ENCODE results near the gene MAST4. TPM values are rescaled to one million over a fixed set of nuclear protein-coding genes. Genes with fewer than 3 reads are reported as not detected.

MAST4 gene
- total RNA-seq, 2 donors from 2014 or later, result 36.8 to 45.7 TPM

GRCh38 chr5:66829826-66830225, 233.6 kb downstream of the MAST4 start:
- intact Hi-C loops (cut with DNase I), result no loop called here
- Histone ChIP-seq H3K9me3 (no peaks in the 10 kb centered on the region), H3K27me3 (replicated peaks; ENCODE audit: insufficient read depth) (no peaks in the 10 kb centered on the region), H3K4me1 (replicated peaks) (no peaks in the 10 kb centered on the region), H3K4me3 (no peak overlapping the region), H3K27ac (no peak overlapping the region), H3K36me3 (no peaks in the 10 kb centered on the region)
- TF ChIP-seq POLR2AphosphoS5 (IDR thresholded peaks at IDR 0.05) (no peak), POLR2A (IDR thresholded peaks at IDR 0.05) (no peak)
- DNase-seq (ENCODE audit: low spot score), result no peak
- WGBS, result 25% methylated on average over 2 of the region's 2 CpGs

- Histone ChIP-seq H3K27me3 (replicated peaks; ENCODE audit: insufficient read depth) (no peaks in the 10 kb centered on the region), H3K36me3 (no peaks in the 10 kb centered on the region), H3K27ac (no peak overlapping the region), H3K4me1 (replicated peaks) (no peaks in the 10 kb centered on the region), H3K4me3 (no peak overlapping the region), H3K9me3 (no peaks in the 10 kb centered on the region)
- WGBS, result 31% methylated on average over 1 of the region's 1 CpG
- TF ChIP-seq POLR2AphosphoS5 (IDR thresholded peaks at IDR 0.05), result no peak
- TF ChIP-seq POLR2A (IDR thresholded peaks at IDR 0.05), result no peak
- TF ChIP-seq CTCF (IDR thresholded peaks at IDR 0.05), result peak in 1 of 4 experiments; percentile 29
- DNase-seq (ENCODE audit: low spot score), result no peak
- intact Hi-C loops (cut with DNase I), result no loop called here
These were observed 234.4 kb downstream of the MAST4 start for GRCh38 chr5:66830636-66831035.

GRCh38 chr5:66839636-66840185, 243.5 kb downstream of the MAST4 start:
- H3K27me3 ChIP-seq (replicated peaks; ENCODE audit: insufficient read depth), result no peaks in the 10 kb centered on the region
- intact Hi-C loops (cut with DNase I), result no loop called here
- H3K9me3 ChIP-seq, result no peaks in the 10 kb centered on the region
- H3K36me3 ChIP-seq, result no peaks in the 10 kb centered on the region
- WGBS, result 85% methylated on average over 3 of the region's 3 CpGs
- TF ChIP-seq POLR2A (IDR thresholded peaks at IDR 0.05) (no peak), CTCF (IDR thresholded peaks at IDR 0.05) (no peak)
- H3K27ac ChIP-seq, result no peak overlapping the region
- no peak for DNase-seq (ENCODE audit: low spot score)
- no peaks in the 10 kb centered on the region for H3K4me1 ChIP-seq (replicated peaks)
- no peak overlapping the region for H3K4me3 ChIP-seq

- no peaks in the 10 kb centered on the region for H3K27me3 ChIP-seq (replicated peaks; ENCODE audit: insufficient read depth)
- TF ChIP-seq POLR2A (IDR thresholded peaks at IDR 0.05) (no peak), POLR2AphosphoS5 (IDR thresholded peaks at IDR 0.05) (no peak), CTCF (IDR thresholded peaks at IDR 0.05) (no peak)
- no peaks in the 10 kb centered on the region for H3K36me3 ChIP-seq
- intact Hi-C loops (cut with DNase I), result no loop called here
- WGBS, result 91% methylated on average over 2 of the region's 2 CpGs
- H3K4me1 ChIP-seq (replicated peaks), result no peaks in the 10 kb centered on the region
- H3K4me3 ChIP-seq, result no peak overlapping the region
- H3K27ac ChIP-seq, result no peak overlapping the region
- H3K9me3 ChIP-seq, result no peaks in the 10 kb centered on the region
- DNase-seq (ENCODE audit: low spot score), result no peak
These were observed 244.4 kb downstream of the MAST4 start for GRCh38 chr5:66840511-66841013.

- no peak overlapping the region for H3K27ac ChIP-seq
- no peak overlapping the region for H3K4me3 ChIP-seq
- no peaks in the 10 kb centered on the region for H3K4me1 ChIP-seq (replicated peaks)
- no peaks in the 10 kb centered on the region for H3K36me3 ChIP-seq
- intact Hi-C loops (cut with DNase I), result no loop called here
- no peaks in the 10 kb centered on the region for H3K27me3 ChIP-seq (replicated peaks; ENCODE audit: insufficient read depth)
- TF ChIP-seq POLR2A (IDR thresholded peaks at IDR 0.05) (no peak), CTCF (IDR thresholded peaks at IDR 0.05) (no peak), POLR2AphosphoS5 (IDR thresholded peaks at IDR 0.05) (no peak)
- H3K9me3 ChIP-seq, result no peaks in the 10 kb centered on the region
- WGBS, result 97% methylated on average over 1 of the region's 1 CpG
- no peak for DNase-seq (ENCODE audit: low spot score)
These were observed 245.1 kb downstream of the MAST4 start for GRCh38 chr5:66841264-66841663.
